ENCODE data around the gene SLC17A7. TPM values are rescaled to one million over a fixed set of nuclear protein-coding genes. Genes with fewer than 3 reads are reported as not detected.

Gene SLC17A7
- total RNA-seq, 2 experiments from 2014 or later: 0.23 TPM; not detected in 1

GRCh38 chr19:49434907-49435583, 6.3 kb downstream of the SLC17A7 start:
- H3K9me3 Mint-ChIP-seq: no peaks in the 10 kb centered on the region
- peaks cover 87% of the 10 kb centered on the region for H3K27me3 Mint-ChIP-seq
- H3K4me3 Mint-ChIP-seq: no peak overlapping the region
- DNase-seq (no peak), ATAC-seq (no peak)
- peaks cover 17% of the 10 kb centered on the region for H3K4me1 Mint-ChIP-seq (ENCODE audit: low read depth)
- ChIA-PET POLR2A (interaction anchor here (1.3 to 1.6 kb wide), 2 partner anchors 17 to 128 kb away, joined by 3 to 4 read pairs; partner anchors contain the start of gene PIH1D1), CTCF (interaction anchor here (2.2 kb wide), 1 partner anchor 43 kb away, joined by 13 read pairs; no protein-coding TSS in a partner anchor)
- no peaks in the 10 kb centered on the region for H3K36me3 Mint-ChIP-seq (ENCODE audit: low read depth)
- no peak overlapping the region for H3K27ac Mint-ChIP-seq
- intact Hi-C loops (cut with micrococcal nuclease): no loop called here
- no peak for TF ChIP-seq CTCF (IDR thresholded peaks at IDR 0.05)

- no peak overlapping the region for H3K27ac Mint-ChIP-seq
- ATAC-seq (no peak), DNase-seq (no peak)
- no peaks in the 10 kb centered on the region for H3K9me3 Mint-ChIP-seq
- H3K4me3 Mint-ChIP-seq: no peak overlapping the region
- TF ChIP-seq CTCF (IDR thresholded peaks at IDR 0.05): no peak
- intact Hi-C loops (cut with micrococcal nuclease): no loop called here
- POLR2A ChIA-PET: interaction anchor here (1.0 to 1.2 kb wide), 2 partner anchors 12 to 19 kb away, joined by 3 read pairs; no protein-coding TSS in a partner anchor
- peaks cover 20% of the 10 kb centered on the region for H3K4me1 Mint-ChIP-seq (ENCODE audit: low read depth)
- no peaks in the 10 kb centered on the region for H3K36me3 Mint-ChIP-seq (ENCODE audit: low read depth)
- peaks cover 86% of the 10 kb centered on the region for H3K27me3 Mint-ChIP-seq
- CTCF ChIA-PET: no interaction called here
Observed at GRCh38 chr19:49433240-49433901, 8.0 kb downstream of the SLC17A7 start.

GRCh38 chr19:49432141-49433073, 8.9 kb downstream of the SLC17A7 start:
- Mint-ChIP-seq H3K9me3 (no peaks in the 10 kb centered on the region), H3K27ac (no peak overlapping the region), H3K27me3 (peaks cover 84% of the 10 kb centered on the region), H3K4me1 (ENCODE audit: low read depth) (peaks cover 26% of the 10 kb centered on the region), H3K4me3 (no peak overlapping the region), H3K36me3 (ENCODE audit: low read depth) (no peaks in the 10 kb centered on the region)
- no peak for TF ChIP-seq CTCF (IDR thresholded peaks at IDR 0.05)
- DNase-seq (peak; percentile 56), ATAC-seq (peak; percentile 57)
- ChIA-PET CTCF (interaction anchor here (1.2 kb wide), 1 partner anchor 117 kb away, joined by 4 read pairs; no protein-coding TSS in a partner anchor), POLR2A (interaction anchor here (0.6 to 1.0 kb wide), 2 partner anchors 33 to 554 kb away, joined by 3 to 4 read pairs; no protein-coding TSS in a partner anchor)
- intact Hi-C loops (cut with micrococcal nuclease): no loop called here

- intact Hi-C loops (cut with micrococcal nuclease): no loop called here
- no peak overlapping the region for H3K4me3 Mint-ChIP-seq
- H3K27me3 Mint-ChIP-seq: peaks cover 85% of the 10 kb centered on the region
- no peaks in the 10 kb centered on the region for H3K9me3 Mint-ChIP-seq
- peak; percentile 40 for DNase-seq
- no peak overlapping the region for H3K27ac Mint-ChIP-seq
- no peaks in the 10 kb centered on the region for H3K36me3 Mint-ChIP-seq (ENCODE audit: low read depth)
- ChIA-PET CTCF (interaction anchor here (1.2 to 2.4 kb wide), 2 partner anchors 10 to 116 kb away, joined by 4 to 6 read pairs; no protein-coding TSS in a partner anchor), POLR2A (interaction anchor here (0.6 to 1.0 kb wide), 2 partner anchors 34 to 552 kb away, joined by 3 to 4 read pairs; no protein-coding TSS in a partner anchor)
- ATAC-seq: no peak
- peaks cover 34% of the 10 kb centered on the region for H3K4me1 Mint-ChIP-seq (ENCODE audit: low read depth)
- no peak for TF ChIP-seq CTCF (IDR thresholded peaks at IDR 0.05)
Observed at GRCh38 chr19:49431330-49431749, 10.0 kb downstream of the SLC17A7 start.
